ENCODE measurements around the gene KIAA1210.

KIAA1210 gene

DNA sequence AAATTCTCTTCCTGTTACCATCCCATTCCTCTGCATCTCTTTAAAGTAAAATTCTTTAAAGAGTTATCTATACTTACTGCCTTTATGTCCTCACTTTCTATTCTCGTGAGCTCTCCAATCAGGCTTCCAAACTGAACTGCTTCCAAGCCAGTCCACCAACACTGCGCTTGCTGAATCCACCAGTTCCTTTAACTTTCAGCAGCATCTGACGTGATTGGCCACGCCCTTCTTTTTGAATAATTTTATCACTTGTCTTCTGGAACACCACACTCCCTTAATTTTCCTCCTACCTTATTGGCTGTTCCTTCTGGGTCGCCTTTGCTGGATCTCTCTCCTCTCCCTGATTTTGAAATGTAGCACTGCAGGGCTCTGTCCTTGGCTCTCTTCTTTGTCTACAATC lies at the start of gene KIAA1210:
Gene KIAA1210, minus strand, starts transcription at position 163 of the 400 bp plus-strand sequence. CDS start 4,170 bp downstream, outside the sequence.
- DNase-seq: no peak

DNA sequence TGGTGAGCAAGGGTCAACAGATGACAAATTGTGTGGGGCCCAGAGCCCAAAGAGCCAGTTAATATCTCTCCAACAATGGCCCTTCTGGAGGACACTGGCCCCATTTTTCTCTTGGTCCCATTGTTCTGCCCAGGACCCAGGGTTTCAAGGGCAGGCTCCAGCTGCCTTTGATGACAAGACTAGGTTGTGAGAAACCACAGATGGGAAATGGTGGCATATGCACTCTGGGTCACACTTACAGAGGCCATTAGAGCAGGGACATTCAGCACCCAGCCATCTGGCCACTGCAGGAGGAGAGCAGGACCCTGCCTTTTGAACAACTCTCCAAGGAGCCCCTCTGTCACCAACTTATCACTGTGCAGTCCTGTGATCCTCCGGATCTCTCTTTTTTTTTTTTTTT lies 49.7 kb upstream of the KIAA1210 start:
- DNase-seq: no peak

DNA sequence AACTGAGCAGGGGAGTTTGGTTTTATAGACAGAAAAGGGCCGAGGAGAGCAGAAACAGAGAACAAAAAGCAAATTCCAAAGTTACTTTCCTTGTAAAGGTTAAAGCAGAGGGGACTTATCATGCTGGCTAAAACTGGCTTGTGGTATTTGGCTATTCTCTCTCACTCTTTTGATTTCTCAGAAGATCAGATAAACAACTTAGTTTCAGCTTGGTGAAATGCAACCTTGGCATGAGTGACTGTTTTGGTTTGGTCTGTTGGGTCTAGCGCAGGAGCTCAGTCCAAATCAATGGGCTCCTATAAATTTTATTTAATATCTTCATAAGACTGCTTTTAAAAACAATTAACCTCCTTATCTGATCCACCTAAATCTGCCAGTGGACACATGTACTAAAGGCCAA lies 47.3 kb upstream of the KIAA1210 start:
- DNase-seq: no peak

DNA sequence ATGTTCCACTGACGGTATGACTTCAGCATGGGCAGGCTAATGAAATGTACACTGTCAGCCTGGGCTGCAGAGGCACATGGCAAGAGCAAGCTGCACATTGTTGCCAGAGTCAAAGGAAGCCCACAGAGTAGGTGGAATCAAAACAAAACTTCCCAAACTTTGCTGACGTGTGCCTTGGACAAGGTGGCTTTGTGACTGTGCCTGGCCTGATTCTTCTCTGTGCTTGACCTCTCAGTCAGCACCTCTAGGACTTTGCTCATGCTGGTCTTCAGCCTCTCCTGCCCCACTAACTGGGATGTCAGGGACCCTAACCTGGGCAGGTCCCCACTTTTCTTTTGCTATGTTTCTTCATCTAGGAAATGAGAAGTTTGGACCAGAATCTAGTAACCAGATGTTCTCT lies 40.5 kb upstream of the KIAA1210 start:
- DNase-seq: no peak

DNA sequence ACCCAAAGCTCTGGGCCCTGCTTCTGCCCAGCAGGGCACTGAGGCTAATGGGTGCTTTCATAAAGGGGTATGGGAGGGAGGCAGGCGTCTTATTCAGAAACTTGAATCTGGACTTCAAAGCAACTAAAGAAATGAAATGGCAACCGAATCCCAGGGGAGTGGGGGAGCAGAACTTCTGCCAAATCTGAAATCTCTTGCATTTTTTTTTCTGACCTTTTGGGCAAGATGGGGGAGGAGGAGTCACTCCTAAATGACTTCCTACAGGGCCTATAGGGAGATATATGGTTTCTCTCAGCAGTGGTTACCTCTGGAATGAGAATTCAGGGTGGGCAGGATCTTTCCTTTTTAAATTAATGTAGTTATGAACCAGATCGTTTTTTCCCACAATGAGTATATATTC lies 30.6 kb upstream of the KIAA1210 start:
- DNase-seq: no peak

DNA sequence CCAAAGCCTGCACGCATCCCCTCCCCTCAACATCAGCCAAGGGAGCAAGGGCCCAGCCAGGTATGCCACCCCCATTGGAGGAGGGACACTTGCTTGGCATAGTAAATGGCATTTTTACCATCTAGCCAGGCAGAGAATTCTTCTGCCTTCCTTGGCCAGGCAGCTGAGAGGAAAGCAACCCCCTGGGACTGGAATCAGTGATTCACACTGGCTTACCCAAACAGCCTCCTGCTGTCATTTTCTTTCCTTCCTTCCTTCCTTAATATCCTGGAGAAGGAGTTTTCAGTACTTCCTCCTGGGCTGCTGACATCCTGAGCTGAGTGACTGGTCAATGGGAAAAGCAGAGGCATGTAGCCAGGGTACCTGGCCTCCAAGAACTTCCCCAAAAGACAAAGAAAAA lies 28.6 kb upstream of the KIAA1210 start:
- DNase-seq: no peak

DNA sequence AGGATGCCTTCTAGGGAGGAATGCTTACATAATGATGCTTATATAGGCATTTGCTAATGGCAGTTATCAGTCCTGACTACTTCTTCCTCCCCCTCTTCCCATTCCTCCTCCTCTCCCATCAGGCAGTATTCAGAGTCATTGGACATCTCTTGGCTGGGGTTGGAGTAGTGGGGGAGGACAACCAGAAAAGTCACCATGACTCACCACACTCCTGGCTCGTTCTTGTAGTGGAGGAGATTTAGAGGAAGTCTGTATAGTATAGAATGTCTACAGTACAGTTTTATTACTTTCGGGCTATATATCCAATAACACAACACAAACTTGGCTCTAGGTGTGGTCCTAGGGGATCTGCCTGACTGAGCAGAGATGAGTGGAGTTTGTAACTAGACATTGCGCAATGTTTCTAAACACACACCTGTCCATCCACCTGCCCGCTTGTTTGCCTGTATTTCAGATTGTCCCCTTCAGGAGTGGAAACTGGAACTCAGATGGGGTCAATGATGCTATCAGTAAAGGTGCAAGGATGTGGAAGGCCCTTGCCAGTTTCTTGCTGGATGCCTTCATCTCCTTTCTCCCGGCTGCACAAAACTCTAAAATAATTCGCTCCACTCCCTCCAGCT lies 27.9 kb upstream of the KIAA1210 start:
- DNase-seq: no peak

DNA sequence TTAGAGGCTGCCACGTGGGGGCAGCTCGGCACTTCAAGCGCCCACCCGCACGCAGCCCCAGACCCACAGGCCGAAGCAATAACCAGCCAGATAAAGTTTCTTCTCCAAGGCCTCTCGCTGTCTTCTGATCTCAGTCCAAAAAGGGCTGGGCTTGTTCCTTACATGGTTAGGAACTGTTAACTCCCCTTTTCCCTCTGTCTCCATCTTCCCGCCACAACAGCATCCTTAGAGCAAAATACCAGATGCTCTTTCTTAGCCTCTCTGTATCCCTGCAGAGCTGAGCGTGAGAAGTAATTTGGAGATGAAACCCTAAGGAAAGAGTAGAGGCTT lies 23.4 kb upstream of the KIAA1210 start:
- DNase-seq: no peak

DNA sequence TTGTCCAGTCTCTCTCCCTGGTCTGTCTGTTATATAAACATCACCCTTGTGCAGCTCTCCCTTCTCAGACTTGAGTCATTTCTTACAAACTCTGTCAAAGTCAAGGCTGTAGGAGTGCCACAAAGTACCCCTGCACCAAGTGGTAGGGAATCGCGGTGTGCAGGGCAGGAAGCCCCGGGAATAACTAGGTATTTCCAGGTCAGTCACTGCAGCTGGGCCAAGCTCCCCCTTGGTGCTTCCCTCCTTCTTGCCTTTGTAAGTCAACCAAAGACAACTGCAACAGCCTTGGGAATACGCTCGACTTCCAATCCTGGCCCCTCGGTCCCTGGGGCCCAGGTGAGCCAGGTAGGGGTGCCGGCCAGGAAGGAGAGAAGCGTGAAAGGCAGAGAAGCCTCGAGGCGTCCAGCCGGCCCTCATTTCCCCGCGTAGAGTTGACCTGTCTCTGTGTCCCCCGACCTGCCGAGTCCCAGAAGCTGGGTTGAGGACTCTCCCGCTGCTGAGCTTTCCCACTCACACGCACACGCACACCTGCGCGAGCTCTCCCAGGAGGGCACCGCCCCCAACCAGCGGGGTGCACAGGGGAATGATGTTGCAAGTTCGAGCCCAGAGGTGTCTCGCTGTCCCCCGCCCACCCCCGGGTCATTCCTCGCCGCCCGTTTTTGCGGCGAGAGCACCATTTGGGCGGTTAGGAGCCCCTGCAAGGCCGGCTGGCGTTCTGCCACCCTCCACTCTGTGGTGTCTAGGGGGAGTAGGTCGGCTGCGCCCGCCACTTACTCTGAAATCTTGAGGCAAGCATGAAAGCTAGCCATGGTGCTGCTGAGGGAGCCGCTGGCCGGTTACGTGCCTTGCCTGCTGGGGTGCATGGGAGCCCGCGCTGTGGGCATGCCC lies 22.8 kb upstream of the KIAA1210 start:
- no peak for DNase-seq

DNA sequence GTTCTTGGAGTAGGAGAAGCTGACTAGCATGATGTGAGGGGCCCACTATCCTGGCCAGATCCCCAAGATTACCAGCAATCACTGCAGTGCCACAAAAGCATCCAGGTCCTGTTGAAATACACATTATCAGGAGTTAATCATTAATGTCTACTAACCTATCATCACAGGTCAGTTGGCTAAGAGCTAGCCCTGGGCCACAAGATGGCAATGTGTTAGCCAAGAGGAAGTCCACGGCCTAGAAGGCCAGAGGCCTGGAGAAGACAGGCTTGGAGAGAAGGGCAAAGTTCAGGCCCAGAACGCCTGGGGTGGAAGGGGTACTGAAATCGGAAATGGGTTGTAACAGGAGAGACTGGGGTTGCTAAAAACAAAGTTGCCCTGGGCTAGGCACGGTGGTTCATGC lies 19.9 kb upstream of the KIAA1210 start:
- no peak for DNase-seq

DNA sequence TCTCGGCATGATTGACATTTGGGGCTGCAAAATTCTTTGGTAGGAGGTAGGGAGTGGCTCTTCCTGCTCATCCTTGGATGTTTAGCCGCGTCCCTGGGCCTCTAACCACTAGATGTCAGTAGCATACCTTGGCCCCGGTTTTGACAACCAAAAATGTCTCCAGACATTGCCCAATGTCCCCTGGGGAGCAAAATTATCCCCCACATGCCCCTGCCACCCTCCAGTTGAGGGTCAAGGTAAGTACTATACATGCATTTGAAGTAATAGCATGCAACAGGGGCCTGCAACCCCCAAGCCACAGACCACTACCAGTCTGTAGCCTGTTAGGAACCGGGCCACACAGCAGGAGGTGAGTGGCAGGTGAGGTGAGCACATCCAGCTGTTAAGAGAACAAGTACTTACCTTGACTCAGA lies 17.6 kb upstream of the KIAA1210 start:
- DNase-seq: no peak

DNA sequence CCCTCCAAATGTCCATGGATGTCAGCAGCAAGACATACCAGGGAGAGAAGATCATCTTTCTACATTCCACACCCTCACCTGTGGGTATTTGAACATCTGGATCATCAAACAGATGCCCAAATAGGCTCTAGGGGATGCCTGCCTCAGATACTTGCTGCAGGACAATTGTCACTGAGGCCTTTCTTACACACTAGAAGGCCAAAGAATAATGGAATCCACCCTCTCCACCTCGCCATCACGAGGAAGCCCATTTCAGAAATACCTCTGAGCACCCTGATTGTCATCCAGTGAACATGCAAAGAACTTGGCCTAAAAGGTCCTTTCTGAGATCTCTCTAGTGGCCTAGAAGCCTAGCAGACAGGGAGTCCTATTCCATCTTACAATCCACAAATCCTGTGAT lies 6.9 kb upstream of the KIAA1210 start:
- DNase-seq: no peak

DNA sequence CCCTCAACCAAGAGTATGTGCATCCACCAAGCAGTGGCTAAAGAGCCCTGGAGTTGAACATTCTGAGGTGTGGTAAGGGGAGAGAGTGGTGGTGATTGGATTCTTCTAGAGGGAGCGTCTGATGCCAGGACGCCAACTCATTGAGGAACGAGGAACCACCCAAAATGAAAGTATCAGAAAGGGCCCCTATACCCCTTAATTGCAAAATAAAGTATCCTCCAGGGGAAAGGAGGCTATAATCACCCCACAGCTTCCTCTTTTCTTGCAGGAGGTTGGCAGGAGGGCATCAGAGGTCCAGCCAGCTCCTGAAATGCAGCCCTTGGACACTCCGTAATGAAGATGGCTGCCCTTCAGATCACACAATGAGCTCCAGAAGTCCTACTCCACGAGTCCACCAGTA lies 5.3 kb upstream of the KIAA1210 start:
- no peak for DNase-seq

DNA sequence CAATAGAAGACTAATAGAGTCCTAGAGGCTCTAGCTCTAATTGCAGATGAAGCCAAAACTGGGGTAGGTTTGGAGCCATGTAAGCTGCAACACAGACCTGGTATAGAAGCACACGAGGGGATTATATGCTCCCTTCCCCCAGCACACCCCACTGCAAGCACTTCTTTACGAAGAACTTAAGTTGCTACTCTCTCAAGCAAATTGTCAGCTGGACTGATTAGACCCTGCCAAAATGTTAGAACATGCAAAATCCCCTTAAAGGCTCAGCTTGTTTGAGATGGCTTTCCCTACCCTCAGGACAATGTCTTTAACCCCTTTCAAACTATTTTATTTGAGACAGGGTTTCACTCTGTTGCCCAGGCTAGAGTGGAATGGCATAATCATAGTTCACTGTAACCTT lies 4.7 kb upstream of the KIAA1210 start:
- DNase-seq: no peak

DNA sequence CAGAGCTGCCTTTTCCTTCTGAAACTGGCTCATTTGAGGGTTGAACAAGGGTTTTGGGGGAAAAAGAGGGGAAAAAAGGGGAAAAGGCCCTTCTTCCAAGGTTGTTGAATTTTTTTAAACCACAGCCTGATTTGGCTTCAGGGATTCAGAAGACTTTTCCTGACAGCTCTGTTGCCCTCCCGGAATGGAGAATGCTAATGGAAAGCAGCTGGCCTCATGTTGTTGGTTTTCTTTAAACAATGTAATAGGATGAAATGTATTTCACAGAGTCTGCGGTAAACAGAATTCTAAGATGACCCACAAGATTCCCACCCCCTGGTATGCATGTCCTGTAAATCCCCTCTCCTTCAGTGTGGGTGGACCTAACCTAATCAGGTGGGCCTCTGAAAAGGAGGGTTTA lies 3.3 kb upstream of the KIAA1210 start:
- no peak for DNase-seq

DNA sequence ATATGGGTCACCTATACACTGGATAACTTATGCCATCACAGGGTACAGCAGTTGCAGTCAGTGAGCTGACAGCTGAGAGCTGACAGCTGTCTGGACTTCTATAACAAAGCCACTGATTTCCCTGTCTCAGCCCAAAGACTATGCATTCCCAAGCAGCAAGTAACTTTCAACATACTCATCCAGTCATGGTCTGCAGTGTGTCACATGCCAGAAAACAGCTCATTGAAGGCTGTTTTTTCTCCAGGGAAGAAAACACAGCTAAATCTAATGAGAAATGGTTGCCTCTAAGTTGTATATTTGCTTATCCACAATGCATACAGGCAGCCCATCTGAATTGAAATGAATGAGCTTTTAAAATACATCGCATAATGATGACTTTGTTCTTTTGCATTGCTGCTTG lies 6.3 kb downstream of the KIAA1210 start:
- DNase-seq: no peak

DNA sequence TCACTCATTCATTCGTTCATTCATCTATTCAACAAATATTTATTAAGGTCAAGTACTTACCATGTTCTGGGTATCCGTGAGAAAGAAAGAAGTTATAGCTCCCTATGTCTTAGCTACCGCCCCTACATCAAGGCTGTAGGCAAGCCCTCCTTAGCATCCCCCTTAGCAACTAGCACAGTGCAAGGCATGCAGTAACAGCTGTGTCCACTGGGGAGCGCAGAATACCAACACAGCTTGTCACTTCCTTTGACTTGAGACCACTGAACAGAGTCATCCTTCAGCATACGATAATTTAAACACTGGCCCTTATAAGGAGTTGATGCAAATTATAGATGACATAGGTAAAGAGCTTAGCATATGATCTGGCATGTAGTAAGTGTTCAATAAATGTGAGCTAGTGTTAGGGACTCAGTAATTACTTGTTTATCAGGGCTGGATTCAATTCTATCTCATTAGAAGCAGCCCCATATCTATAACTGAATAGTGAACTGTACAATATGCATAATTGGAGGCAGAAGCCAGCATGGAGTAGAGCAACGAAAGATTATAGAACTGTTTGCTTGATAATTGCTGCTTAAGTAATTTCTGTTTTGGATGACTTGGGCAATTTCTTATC lies 8.7 kb downstream of the KIAA1210 start:
- DNase-seq: peak; percentile 2 to 16

DNA sequence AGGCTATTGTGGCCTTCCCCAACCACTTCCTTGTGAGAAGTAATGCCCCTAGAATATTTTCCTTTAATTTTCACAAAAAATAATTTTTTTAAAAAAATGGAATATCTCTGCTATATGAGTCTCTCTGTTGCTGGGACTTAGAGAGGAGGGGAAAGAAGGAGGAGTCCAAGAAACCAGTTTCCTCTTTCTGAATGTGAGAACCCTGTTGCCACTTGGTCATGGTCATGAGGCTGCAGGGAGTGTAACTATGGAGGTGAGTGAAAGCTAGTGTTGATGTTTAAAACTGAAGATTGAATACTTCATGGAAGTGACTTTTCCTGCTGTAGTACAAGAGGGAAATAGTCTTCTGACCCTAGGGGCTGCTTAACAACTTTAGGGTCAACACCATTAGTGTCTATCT lies 20.4 kb downstream of the KIAA1210 start:
- DNase-seq: no peak

DNA sequence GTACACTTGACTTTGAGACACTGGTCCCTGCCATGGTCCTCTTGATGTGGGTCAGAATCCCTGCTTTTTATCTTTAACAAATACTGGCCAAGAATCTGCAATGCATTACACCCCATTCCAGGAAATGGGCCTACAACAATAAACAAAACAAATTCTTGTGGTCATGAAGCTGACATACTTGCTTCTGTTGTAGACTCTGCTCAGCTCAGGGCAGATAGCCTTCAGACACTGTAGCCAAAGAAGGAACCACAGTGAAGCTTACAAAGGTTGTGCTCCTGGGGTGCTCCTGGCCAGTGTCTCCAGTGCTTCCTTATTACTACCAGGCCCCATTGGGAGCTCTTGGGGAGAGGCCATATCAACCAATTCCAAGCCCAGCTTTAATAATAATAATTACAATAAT lies 21.8 kb downstream of the KIAA1210 start:
- no peak for DNase-seq

DNA sequence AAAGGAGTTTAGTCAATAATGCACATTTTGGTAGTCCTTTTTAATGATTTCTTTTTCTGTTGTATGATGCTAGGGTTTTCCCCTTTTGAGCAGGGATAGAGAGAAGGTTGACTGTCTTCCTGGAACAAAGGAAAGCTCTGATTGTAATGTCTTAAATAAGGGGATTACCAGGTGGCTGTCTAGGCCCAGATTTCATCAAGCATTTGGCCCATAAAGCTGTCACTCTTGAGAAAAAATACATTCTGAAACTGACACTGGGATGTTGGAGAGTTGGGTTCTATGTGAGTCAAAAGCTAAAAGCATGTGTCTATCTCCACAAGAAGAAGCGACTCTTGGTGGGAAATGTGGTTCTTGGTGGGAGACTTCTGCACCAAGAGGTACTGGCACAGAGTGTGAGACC lies 26.4 kb downstream of the KIAA1210 start:
- DNase-seq: no peak

DNA sequence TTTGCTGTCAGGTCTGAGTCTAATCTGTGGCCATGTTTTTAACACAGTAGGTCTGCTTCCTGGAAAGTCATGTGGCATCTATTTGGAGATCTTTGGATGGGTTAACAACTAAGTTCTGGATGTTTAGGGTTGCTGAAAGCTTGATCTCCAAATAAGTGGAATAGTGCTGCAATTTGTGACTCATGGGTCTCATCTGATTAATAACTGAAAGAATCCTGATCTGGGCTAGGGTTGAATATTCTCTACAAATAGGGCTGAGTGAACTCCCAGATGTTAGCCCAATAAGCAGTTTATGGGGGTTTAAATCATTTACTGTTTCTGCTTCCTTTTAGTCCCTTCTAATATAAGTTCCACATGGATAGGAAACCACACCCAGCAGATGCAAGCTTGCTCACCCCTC lies 31.7 kb downstream of the KIAA1210 start:
- DNase-seq: no peak

DNA sequence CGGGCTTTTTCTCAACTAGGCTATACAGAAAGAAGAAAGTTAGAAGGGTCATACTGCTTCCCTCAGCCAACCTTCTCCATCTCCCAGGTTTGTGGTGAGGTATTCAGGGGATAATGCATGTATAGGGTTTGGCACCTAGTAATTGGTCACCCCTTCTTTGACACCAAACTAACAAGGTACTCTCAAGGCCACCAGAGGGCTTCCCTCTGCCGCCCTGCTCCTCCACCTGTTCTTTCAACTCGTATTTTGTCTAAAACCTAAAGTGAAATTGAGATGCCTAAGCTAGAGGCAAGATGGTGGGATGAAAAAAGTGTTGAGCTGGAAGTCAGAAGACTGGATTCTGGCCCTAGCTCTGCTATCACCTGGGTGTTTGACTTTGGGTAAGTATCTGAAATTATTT lies 32.8 kb downstream of the KIAA1210 start:
- DNase-seq: no peak

DNA sequence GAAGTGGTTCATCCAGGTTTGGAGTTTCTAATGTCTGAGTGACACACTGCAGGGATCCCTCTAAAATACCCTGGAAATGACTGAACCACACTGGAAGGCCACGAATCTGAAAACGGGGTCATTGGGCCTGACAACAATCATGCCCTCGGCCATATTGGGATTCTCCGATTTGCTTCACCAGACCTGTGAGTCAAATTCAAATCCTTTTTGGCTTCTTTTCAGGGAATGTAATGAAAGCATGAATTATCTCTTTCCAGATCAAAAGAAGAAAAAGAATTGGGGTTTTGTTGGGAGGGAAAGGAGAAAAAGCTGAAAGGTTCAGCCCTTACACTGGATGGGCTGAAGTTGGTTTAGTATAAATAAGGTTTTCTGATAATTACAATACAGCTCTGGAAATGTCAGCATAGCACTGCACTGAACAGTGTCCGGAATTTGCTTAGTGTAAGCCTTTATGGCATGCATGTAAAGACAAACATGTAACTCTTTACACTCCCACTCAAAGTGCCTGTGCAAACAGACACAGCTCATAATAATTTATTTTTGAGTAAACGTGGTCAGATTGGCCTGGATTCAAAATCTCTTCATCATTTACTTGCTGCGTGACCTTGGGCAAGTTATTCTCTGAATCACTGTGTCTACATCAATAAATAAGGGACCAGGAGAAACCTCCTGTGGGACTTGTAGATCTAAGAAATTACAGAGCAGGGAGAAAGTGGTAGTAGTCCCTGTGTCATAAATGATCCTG lies 33.4 kb downstream of the KIAA1210 start:
- no peak for DNase-seq

DNA sequence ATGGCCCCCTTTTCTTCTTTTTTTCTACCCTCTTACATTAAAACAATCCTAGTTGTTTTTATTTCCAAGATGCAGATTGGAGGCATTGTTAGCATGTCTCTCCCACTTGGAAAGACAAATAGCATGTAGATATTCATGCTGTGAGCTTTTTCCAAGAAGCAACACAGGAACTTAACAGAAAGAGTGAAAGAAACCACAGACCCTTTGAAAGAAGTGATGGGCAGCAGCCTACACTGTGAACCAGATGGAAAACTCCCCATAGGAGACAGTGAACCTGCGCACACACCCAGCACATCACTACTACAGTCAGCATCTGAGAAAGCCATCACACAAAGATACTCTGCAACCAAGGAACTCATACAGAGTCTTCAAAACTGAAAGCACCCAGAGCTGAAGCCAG lies 37.0 kb downstream of the KIAA1210 start:
- DNase-seq: no peak
